ENCODE data around the gene PCDHGA4. TPM values are rescaled to one million over a fixed set of nuclear protein-coding genes. Genes with fewer than 3 reads are reported as not detected.

PCDHGA4 gene
- total and polyA plus RNA-seq, 2 of the 13 experiments (the other 11 are each of a cell fraction or from before 2014, with no cell fraction given): 0.49 to 0.58 TPM

DNA sequence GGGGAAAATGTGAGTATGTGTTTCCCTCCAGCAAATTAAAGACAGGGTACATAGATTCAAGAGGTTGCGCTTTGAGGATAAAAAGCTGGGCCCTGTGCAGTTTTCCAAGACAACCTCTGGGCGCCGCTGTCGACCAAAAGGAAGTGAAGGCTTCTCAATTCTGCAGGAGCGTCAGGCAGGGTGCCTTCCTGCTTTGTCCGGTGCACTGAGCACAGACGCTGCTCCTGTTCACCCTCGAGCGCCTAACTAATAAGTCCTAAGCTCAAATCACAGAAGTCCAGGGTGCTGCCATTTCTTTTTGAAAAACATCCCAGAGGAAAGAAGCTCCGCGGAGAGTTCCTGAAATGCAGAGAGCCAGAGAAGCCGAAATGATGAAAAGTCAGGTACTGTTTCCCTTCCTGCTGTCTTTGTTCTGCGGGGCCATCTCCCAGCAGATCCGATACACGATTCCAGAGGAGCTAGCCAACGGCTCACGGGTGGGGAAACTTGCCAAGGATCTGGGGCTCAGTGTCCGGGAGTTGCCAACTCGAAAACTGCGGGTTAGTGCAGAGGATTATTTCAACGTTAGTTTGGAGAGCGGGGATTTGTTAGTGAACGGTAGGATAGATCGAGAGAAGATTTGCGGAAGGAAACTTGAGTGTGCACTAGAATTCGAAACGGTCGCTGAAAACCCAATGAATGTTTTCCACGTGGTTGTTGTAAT is 4.8 kb upstream of the PCDHGA4 start, which contains the start of gene PCDHGB1 (continued):
- TF ChIP-seq, protein P1, sequence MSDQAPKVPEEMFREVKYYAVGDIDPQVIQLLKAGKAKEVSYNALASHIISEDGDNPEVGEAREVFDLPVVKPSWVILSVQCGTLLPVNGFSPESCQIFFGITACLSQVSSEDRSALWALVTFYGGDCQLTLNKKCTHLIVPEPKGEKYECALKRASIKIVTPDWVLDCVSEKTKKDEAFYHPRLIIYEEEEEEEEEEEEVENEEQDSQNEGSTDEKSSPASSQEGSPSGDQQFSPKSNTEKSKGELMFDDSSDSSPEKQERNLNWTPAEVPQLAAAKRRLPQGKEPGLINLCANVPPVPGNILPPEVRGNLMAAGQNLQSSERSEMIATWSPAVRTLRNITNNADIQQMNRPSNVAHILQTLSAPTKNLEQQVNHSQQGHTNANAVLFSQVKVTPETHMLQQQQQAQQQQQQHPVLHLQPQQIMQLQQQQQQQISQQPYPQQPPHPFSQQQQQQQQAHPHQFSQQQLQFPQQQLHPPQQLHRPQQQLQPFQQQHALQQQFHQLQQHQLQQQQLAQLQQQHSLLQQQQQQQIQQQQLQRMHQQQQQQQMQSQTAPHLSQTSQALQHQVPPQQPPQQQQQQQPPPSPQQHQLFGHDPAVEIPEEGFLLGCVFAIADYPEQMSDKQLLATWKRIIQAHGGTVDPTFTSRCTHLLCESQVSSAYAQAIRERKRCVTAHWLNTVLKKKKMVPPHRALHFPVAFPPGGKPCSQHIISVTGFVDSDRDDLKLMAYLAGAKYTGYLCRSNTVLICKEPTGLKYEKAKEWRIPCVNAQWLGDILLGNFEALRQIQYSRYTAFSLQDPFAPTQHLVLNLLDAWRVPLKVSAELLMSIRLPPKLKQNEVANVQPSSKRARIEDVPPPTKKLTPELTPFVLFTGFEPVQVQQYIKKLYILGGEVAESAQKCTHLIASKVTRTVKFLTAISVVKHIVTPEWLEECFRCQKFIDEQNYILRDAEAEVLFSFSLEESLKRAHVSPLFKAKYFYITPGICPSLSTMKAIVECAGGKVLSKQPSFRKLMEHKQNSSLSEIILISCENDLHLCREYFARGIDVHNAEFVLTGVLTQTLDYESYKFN (CRISPR knock-in tag; conservative IDR thresholded peaks at IDR 0.05): no peak
- TF ChIP-seq ZNF136 (CRISPR knock-in tag; IDR thresholded peaks at IDR 0.05; ENCODE audit: low read depth) (no peak), MTF1 (CRISPR knock-in tag; IDR thresholded peaks at IDR 0.05) (no peak), LBX2 (CRISPR knock-in tag; IDR thresholded peaks at IDR 0.05; ENCODE audit: borderline replicate concordance) (no peak), ZNF616 (CRISPR knock-in tag; IDR thresholded peaks at IDR 0.05; ENCODE audit: low read depth) (no peak), ZBTB38 (CRISPR knock-in tag; IDR thresholded peaks at IDR 0.05) (peak; percentile 58), ZNF775 (CRISPR knock-in tag; IDR thresholded peaks at IDR 0.05; ENCODE audit: borderline replicate concordance) (no peak), NFIC (IDR thresholded peaks at IDR 0.05; ENCODE audit: low read length) (no peak), ZNF552 (CRISPR knock-in tag; IDR thresholded peaks at IDR 0.05; ENCODE audit: borderline replicate concordance) (no peak), HES4 (CRISPR knock-in tag; IDR thresholded peaks at IDR 0.05; ENCODE audit: borderline replicate concordance) (no peak), ZFP36L2 (CRISPR knock-in tag; IDR thresholded peaks at IDR 0.05) (no peak), JDP2 (CRISPR knock-in tag; IDR thresholded peaks at IDR 0.05; ENCODE audit: borderline replicate concordance) (no peak)
- TF ChIP-seq, protein P2, sequence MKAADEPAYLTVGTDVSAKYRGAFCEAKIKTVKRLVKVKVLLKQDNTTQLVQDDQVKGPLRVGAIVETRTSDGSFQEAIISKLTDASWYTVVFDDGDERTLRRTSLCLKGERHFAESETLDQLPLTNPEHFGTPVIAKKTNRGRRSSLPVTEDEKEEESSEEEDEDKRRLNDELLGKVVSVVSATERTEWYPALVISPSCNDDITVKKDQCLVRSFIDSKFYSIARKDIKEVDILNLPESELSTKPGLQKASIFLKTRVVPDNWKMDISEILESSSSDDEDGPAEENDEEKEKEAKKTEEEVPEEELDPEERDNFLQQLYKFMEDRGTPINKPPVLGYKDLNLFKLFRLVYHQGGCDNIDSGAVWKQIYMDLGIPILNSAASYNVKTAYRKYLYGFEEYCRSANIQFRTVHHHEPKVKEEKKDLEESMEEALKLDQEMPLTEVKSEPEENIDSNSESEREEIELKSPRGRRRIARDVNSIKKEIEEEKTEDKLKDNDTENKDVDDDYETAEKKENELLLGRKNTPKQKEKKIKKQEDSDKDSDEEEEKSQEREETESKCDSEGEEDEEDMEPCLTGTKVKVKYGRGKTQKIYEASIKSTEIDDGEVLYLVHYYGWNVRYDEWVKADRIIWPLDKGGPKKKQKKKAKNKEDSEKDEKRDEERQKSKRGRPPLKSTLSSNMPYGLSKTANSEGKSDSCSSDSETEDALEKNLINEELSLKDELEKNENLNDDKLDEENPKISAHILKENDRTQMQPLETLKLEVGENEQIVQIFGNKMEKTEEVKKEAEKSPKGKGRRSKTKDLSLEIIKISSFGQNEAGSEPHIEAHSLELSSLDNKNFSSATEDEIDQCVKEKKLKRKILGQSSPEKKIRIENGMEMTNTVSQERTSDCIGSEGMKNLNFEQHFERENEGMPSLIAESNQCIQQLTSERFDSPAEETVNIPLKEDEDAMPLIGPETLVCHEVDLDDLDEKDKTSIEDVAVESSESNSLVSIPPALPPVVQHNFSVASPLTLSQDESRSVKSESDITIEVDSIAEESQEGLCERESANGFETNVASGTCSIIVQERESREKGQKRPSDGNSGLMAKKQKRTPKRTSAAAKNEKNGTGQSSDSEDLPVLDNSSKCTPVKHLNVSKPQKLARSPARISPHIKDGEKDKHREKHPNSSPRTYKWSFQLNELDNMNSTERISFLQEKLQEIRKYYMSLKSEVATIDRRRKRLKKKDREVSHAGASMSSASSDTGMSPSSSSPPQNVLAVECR (CRISPR knock-in tag; IDR thresholded peaks at IDR 0.05; ENCODE audit: borderline replicate concordance): peak; percentile 35; the same call in 1 of the 2 replicates
- TF ChIP-seq, protein P3, sequence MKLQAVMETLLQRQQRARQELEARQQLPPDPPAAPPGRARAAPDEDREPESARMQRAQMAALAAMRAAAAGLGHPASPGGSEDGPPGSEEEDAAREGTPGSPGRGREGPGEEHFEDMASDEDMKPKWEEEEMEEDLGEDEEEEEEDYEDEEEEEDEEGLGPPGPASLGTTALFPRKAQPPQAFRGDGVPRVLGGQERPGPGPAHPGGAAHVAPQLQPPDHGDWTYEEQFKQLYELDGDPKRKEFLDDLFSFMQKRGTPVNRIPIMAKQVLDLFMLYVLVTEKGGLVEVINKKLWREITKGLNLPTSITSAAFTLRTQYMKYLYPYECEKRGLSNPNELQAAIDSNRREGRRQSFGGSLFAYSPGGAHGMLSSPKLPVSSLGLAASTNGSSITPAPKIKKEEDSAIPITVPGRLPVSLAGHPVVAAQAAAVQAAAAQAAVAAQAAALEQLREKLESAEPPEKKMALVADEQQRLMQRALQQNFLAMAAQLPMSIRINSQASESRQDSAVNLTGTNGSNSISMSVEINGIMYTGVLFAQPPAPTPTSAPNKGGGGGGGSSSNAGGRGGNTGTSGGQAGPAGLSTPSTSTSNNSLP (IDR thresholded peaks at IDR 0.05; ENCODE audit: low read depth, low read length): no peak
- TF ChIP-seq, protein P4, sequence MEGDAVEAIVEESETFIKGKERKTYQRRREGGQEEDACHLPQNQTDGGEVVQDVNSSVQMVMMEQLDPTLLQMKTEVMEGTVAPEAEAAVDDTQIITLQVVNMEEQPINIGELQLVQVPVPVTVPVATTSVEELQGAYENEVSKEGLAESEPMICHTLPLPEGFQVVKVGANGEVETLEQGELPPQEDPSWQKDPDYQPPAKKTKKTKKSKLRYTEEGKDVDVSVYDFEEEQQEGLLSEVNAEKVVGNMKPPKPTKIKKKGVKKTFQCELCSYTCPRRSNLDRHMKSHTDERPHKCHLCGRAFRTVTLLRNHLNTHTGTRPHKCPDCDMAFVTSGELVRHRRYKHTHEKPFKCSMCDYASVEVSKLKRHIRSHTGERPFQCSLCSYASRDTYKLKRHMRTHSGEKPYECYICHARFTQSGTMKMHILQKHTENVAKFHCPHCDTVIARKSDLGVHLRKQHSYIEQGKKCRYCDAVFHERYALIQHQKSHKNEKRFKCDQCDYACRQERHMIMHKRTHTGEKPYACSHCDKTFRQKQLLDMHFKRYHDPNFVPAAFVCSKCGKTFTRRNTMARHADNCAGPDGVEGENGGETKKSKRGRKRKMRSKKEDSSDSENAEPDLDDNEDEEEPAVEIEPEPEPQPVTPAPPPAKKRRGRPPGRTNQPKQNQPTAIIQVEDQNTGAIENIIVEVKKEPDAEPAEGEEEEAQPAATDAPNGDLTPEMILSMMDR (CRISPR knock-in tag; IDR thresholded peaks at IDR 0.05): peak; percentile 85

All from HepG2 (cell line).